ENCODE measurements around the gene SINHCAF. TPM values are rescaled to one million over a fixed set of nuclear protein-coding genes. Genes with fewer than 3 reads are reported as not detected.
"Not testable (repeated sequence)": the region's sequence is repeated elsewhere in the genome, so short reads cannot be mapped to it uniquely, and the experiment has no call there.

SINHCAF gene
- total RNA-seq, 1 donor from 2014 or later = 93.2 TPM

DNA sequence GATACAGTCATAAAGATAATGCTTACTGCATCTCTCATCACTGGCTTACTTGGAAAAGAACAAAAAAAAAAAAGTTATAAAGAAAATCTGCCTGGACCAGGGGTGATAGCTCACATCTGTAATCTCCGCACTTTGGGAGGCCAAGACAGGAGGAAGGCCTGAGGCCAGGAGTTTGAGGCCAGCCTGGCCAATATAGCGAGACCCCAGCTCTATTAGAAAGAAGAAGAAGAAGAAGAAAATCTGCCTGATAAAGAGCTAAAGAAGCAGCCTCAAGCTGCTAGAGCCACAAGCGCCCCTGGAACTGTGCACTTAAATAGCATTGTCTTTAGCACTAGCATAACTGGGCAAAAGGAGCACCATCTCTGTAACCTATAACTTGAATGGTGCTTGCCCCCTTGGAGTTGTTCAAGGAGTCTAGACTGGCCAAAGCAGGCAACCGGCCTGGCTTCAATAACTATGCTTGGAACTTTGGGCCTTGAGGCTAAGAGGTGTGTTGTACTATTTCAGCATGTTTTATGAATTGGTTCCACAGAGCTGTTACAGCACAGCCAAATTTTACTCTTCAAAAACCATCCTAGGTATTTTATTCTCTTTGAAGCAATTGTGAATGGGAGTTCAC is 53.2 kb downstream of the SINHCAF start:
- no peak for DNase-seq (ENCODE audit: extremely low read depth, low read depth, low spot score)

DNA sequence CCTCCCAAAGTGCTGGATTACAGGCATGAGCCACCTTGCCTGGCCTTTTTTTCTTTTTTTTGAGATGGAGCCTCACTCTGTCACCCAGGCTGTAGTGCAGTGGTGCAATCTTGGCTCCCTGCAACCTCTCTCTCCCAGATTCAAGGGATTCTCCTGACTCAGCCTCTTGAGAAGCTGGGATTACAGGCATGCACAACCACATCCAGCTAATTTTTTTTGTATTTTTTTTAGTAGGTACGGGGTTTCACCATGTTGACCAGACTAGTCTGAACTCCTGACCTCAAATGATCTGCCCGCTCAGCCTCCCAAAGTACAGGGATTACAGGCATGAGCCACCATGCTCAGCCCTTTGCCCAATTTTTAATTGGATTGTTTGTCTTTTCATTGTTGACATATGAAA is 58.0 kb downstream of the SINHCAF start:
- DNase-seq (ENCODE audit: extremely low read depth, low read depth, low spot score) = no peak

DNA sequence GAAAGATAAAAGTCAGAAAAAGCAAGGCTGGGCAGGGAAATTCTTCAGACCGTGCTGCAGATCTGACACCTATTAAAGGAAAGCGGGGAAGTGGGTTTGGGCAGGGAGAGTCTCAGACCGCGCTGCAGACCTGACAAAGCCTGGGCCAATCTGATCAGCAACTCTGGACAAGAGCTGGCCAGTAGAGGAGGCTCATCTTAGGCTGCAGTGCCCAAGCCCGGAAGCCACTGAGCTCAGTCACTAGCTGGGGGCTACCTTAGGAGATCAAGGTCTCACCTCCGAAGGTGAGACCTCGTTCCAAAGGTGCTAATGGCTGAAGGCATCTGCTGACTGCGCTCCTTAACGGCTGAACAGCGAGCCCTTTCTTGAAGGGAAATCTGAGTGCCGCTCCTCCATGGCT is 60.2 kb downstream of the SINHCAF start:
- DNase-seq (ENCODE audit: extremely low read depth, low read depth, low spot score) = no peak

DNA sequence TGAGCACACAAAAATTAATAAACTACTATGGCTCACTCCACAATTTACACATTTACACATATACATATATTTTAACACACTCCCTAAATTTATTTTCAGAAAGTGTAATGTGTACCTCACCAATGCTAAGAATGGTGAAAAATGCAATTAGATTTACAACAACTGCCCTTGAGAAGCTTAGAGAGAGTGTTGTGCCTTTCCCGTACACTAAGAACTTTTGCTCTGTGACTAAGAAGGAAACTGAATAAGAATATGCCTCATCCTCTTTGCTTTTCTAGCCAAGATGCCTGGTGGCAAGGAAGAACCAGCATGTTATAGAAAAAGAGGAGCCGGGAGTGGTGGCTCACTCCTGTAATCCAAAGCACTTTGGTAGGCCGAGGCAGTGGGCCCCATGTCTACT is 62.3 kb downstream of the SINHCAF start:
- DNase-seq (ENCODE audit: extremely low read depth, low read depth, low spot score) = no peak

DNA sequence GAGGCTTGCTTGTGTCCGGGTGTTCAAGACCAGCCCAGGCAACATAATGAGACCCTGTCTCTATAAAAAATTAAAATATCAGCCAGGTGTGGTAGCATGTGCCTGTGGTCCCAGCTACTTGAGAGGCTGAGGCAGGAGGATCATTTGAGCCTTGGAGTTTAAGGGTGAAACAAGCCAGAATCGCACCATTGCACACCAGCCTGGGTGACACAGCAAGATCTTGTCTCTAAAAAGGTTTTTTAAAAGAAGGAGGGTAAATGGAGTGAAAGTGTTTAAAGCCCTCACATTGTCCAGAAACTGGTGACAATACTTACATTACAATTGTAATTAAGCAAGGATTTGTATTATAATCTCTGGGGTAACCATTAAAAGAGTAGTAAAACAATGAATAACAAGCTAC is 64.2 kb downstream of the SINHCAF start:
- no peak for DNase-seq (ENCODE audit: extremely low read depth, low read depth, low spot score)

DNA sequence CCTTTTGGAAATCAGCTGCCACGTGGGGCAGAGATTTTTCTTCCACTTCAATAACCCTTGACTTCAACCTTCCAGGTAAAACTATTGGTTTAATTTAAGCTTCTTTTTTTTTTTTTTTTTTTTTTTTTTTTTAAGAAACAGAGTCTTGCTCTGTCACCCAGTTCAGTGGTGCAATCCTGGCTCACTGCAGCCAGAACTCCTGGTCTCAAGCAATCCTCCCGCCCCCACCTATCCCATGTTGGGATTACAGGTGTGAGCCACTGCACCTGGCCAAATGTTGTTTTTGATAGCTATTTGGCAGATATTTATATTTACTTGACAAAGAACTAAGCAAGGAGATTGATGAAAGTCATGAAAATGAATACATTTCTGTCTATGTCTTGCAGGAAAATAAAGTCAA is 65.1 kb downstream of the SINHCAF start:
- DNase-seq (ENCODE audit: extremely low read depth, low read depth, low spot score) = no peak

DNA sequence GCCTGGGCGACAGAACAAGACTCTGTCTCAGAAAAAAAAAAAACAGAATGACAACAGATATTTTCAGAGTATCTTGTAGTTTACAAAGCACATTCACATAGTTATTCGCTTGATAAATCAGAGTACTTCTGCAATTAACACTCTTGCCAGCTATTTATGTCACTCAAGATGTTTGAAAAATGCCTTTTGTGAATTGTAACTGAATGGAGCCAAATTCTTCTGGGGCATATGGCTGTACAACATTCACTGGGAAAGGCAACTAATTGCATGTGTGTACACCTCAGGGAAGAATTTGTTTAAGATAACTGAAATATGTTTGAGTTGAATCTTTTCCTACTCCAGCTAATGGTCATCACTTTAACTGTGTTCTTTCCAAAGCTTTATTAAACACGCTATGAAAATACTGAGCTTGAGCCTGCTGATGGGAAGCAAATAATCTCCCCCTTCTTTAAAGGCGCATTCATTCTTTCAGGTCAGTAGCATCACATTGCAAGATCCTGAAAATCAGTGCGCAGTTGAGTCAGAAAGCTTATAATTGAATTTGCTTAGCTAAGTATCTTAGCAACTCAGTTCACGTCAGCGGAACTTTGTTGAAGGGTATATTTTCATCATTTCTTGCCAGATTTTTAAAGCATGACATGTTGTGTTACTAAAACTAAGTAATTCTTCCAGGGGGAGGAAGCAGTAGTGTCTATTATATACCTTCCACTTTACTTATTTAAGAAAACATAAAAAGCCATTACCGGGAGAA is 66.6 kb downstream of the SINHCAF start:
- DNase-seq (ENCODE audit: extremely low read depth, low read depth, low spot score) = no peak

DNA sequence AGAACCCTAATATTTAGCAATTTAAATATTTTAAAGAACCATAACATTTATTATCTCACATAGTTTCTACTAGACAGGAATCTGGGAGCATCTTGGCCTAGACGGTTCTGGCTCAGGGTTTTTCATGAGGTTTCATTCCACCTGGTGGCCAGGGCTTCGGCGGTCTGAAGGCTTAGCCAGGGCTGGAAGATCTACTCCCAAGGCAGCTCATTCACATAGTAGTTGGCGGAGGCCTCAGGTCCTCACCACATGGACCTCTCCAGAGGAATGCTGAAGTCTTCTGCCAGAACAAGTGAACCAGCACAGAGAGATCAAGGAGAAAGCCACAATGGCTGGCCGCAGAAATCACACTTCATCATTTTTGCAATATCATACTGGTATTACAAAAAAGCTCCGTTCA is 68.2 kb downstream of the SINHCAF start:
- no peak for DNase-seq (ENCODE audit: extremely low read depth, low read depth, low spot score)

DNA sequence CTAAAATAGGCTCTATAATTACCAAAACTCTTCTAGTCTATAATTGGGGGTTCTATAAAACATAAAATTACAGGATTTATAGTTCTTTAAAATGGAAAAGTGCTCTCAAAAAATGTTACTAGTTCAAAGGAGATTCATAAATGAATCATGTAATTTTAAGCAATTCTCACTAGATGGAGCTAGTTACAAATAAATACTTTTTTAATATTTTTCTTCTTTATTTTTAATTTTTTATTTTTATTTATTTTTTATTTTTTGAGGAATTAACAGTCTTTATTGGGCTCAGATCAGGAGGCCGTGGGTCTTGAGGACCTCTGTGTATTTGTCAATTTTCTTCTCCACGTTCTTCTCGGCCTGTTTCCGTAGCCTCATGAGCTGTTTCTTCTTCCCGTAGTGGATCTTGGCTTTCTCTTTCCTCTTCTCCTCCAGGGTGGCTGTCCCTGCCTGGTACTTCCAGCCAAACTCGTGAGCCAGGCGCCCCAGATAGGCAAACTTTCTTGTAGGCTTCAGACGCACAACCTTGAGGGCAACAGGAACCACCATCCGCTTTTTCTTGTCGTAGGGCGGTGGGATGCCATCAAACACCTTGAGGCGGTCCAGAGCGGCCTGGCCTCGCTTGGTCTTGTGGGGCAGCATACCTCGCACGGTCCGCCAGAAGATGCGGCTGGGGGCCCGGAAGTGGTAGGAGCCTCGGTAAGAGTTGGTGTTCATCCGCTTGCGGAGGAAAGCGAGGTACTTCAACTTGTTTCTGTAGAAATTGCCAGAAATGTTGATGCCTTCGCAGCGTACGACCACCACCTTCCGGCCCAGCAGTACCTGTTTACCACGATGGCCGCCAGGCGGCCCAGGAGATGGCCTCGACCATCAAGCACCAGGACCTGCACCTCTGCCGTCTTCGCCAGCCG is 74.0 kb downstream of the SINHCAF start:
- DNase-seq (ENCODE audit: extremely low read depth, low read depth, low spot score) = not testable (repeated sequence)

DNA sequence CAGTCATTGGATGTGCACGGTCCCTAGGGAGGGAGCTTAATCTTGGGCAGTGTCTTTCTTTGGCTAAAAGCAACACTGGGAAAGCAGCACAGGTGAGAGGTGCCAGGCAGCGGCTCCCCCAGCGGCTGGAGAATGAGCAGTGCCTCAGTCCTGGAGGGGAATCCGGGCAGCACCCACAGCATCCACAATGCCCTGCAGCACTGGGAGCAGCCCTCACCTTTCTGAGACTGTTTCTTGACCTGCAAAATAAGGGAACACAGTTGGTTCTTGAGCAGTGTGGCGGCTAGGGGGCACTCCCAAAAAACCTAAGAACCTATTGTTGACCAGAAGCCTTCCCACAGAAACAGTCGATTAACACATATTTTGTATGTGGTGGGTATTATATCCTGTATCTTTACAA is 75.8 kb downstream of the SINHCAF start:
- DNase-seq (ENCODE audit: extremely low read depth, low read depth, low spot score) = no peak

DNA sequence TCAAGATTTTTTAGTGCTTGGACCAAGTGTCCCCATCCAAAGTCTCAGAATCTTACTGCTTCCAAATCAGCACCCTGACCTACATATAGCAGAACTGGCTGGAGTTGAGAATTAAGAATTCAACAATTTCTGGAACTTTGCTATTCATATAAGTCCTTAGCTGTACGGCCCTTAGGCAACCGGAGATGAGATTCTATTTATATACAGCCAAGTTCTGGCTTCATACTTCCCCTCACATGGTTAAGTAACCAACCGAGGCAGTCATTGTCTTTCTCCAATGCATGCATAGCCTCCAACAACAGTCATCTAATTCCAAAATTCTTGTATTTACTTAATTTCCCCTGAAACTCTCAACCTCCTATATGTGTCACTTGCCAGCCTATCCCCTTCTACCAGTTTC is 76.6 kb downstream of the SINHCAF start:
- DNase-seq (ENCODE audit: extremely low read depth, low read depth, low spot score) = no peak

DNA sequence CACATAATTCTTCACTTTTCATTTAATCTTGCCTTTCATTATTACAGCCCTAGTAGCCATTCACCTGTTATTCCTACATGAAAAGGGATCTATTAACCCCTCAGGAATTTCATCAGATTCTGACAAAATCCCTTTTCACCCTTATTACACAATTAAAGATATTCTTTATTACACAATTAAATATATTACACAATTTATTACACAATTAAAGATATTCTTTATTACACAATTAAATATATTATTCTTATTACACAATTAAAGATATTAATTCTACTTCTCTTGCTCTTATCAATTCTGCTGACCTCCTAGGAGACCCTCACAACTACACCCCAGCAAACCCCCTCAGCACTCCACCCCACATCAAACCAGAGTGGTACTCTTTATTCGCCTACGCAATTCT is 77.1 kb downstream of the SINHCAF start:
- DNase-seq (ENCODE audit: extremely low read depth, low read depth, low spot score) = no peak

DNA sequence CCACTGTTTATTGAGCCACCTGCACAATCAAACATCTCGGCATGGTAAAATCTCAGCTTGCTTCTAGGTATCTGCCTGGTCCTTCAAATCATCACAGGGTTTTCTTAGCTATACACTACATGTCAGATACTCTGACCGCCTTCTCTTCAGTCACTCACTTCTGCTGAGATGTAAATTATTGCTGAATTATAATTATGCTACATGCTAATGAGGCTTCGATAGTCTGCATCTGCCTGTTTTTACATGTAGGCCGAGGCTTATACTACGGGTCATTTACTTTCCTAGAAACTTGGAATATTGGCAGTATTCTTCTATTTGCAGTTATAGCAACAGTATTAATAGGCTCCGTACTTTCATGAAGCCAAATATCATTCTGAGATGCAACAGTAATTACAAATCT is 77.6 kb downstream of the SINHCAF start:
- no peak for DNase-seq (ENCODE audit: extremely low read depth, low read depth, low spot score)

DNA sequence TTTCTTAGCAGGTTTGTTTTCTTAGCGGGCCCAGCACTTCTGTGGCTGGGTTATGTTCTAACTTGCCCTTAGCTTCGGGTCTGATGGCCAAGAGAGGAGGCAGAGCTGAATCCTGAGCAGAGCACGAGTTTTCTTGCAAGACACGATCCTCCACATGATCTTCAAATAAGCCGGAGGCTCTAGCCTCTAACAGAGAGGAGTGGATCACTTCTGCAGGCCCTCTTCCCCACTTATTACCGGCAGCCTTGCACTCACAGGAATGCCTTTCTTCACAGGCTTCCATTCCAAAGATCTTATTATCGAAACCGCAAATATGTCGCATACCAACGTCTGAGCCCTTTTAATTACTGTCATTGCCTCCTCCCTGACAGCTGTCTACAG is 79.5 kb downstream of the SINHCAF start:
- no peak for DNase-seq (ENCODE audit: extremely low read depth, low read depth, low spot score)

DNA sequence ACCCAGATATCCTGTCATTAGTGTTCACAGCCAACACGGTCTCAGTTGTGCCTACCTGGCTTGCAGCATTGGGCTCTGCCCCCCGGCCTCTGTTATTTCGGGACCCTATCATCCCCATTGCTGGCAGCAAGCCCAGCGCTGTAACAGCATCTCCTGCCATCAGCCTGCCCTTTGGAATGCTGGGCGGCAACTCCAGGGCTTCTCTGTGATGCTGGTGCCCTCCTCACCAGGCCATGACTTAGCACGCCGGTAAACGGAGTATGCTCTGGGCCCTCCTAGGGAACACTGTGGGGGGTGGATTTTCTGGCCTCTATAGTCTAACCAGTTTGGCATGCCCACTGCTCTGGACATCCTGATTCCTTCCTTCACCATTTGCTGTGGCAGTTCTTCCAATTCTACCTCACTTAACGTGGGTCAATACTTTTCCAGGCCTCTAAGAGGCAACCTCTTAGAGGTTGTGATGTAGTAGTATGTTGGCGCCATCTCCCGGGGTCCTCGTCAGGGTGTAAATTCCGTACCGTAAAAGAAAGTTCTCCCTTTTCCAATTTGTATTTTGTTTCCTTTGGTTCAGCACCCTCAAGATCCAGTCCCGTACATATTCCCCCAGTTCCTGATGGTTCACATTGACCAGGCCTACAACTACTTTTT is 80.0 kb downstream of the SINHCAF start:
- no peak for DNase-seq (ENCODE audit: extremely low read depth, low read depth, low spot score)

DNA sequence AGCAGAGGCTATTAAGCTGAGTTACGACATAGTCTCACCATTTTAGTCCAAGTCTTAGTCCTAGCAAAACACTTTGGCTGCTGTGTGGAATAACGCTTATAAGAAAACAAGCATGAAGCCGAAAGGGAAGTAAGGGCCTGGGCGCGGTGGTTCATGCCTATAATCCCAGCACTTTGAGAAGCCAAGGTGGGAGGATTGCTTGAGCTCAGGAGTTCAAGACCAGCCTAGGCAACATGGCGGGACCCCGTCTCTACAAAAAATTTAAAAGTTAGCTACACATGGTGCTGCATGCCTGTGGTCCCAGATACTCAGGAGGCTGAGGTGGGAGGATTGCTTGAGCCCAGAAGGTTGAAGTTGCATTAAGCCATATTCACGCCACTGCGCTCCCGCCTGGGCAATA is 83.5 kb downstream of the SINHCAF start:
- DNase-seq (ENCODE audit: extremely low read depth, low read depth, low spot score) = not testable (repeated sequence)

DNA sequence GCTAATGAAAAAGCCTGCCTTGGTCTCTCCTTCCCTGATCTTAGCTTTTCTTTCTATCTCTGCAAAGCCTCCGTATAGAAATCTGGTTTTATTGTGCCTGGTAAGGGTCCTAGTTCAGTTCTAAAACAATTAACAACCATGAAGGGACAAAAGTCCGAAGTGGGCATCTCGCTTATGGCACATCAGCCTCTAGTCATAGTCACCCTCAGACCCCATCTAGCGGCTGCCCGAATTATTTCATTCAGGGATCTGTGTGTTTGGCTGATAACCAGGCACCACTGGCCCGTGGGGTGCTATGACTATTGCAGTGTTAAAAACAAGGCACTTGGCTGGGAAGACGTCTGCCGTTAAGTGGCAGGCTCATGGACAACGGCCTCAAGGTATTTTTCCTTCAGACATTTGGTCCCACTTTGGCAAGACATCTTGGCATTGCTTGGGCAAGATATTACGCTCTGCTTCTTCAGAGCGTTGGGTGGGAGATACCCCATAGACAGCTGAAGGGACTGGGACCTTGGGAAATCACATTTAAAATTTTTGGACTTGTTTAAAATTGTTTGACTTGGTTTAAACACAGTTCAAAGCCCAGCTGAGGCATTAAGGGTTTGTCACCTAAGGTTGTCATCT is 87.1 kb downstream of the SINHCAF start:
- peak; percentile 12 for DNase-seq (ENCODE audit: extremely low read depth, low read depth, low spot score)

DNA sequence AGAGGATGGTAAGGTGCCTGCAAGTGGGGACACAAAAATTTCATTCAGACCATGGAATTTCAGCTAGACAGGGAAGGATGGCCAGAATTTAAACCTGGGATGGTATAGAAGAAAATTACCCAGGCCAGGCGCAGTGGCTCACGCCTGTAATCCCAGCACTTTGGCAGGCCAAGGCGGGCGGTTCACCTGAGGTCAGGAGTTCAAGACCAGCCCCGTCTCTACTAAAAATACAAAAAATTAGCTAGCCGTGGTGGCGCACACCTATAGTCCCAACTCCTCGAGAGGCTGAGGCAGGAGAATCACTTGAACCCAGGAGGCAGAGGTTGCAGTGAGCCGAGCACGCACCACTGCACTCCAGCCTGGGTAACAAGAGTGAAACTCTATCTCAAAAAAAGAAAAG is 87.6 kb downstream of the SINHCAF start:
- DNase-seq (ENCODE audit: extremely low read depth, low read depth, low spot score) = not testable (repeated sequence)

DNA sequence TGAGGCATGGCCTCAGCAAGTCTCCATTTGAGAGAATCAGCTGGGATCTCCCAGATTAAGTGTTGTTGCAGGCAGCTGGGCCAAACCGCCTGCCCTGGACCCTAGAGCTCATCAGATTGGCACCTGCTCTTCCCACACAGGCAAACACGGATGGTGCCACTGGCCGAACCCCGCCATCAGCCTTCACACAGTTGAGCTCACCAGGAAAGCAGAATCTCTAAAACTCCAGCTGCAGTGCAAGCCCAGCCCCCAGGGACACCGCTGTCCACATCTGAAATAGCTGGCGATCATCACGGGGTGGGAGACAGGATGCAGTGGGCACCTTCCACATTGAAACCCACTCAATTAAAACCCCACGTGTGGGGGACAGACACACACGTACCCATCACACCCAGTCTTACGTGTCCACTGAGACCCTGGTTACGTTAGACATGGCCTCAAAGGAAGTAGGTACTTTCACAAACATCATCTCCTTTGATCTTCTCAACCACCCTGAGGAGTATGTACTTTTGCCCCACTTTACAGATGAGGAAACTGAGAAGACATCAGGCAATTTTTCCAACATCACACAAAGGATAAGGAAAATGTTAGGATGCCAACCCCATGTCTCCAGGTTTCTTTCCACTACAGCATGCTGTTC is 88.8 kb downstream of the SINHCAF start:
- no peak for DNase-seq (ENCODE audit: extremely low read depth, low read depth, low spot score)

DNA sequence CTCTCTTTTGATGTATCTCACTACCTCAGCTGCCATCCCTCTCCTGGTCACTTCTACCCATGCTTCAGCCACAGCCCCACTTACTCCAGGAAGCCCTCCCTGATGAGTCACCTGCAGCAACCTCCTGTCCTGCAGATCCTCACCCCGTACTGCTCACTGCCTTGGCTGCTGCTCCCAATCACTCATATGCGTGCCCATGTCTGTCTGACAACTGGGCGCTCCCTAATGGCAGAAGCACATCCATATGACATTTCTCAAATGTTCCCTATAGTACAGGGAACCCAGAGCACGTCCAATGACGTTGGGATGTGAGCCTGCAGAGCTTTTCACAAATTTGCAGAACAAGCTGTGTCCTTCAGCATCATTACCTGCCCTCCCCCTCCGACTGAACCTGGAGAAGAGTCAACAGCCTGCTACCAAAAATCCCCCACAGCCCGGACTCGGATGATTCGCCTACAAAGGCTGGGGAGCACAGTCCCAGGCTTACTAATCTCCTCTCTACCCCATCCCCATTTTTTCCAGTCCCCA is 90.0 kb downstream of the SINHCAF start:
- DNase-seq (ENCODE audit: extremely low read depth, low read depth, low spot score) = no peak
